Mesothelial cell of epicardium (in vitro differentiated cells): ENCODE results near the gene ETV1. TPM values are rescaled to one million over a fixed set of nuclear protein-coding genes. Genes with fewer than 3 reads are reported as not detected.
A peak's percentile ranks its signal among the peaks of the same experiment; 100 is the strongest.

Source experiments
- DNase-seq, 2 experiments: peaks; one replicate each; pipeline ENCODE4 v3.0.0; 2021; ENCODE audit warnings: low spot score in 2 of 2; ENCODE audit not compliant: unreplicated experiment in 2 of 2
- H3K27ac Mint-ChIP-seq: 2 replicates; pipeline ENCODE4 v1.8.0; 2021; ENCODE audit warnings: mixed read lengths
- H3K27me3 Mint-ChIP-seq: 2 replicates; pipeline ENCODE4 v1.8.0; 2021; ENCODE audit warnings: low read depth, mixed read lengths
- H3K36me3 Mint-ChIP-seq: 2 replicates; pipeline ENCODE4 v1.8.0; 2021; ENCODE audit warnings: mixed read lengths
- H3K4me1 Mint-ChIP-seq: 2 replicates; pipeline ENCODE4 v1.8.0; 2021; ENCODE audit warnings: mixed read lengths
- H3K4me3 Mint-ChIP-seq: 2 replicates; pipeline ENCODE4 v1.8.0; 2021; ENCODE audit warnings: mild to moderate bottlenecking, moderate library complexity, mixed read lengths
- H3K9me3 Mint-ChIP-seq: 2 replicates; pipeline ENCODE4 v1.8.0; 2021; ENCODE audit warnings: mixed read lengths
- CTCF ChIP-seq: fragments of 200-600 bp; sonication (generic); IDR thresholded peaks from one replicate; pipeline ENCODE4 v1.5.0; 2021; ENCODE audit warnings: antibody characterized with exemption; ENCODE audit not compliant: unreplicated experiment
- total RNA-seq: library from RNA; stranded (reverse); gene quantifications from 3 replicates; pipeline ENCODE4 v1.2.1, GENCODE V29; 2021

ETV1 gene
- total RNA-seq, 1 donor from 2014 or later = 23.0 TPM

- no peaks in the 10 kb centered on the region for H3K36me3 Mint-ChIP-seq
- DNase-seq = no peak
- peaks cover 39% of the 10 kb centered on the region for H3K4me1 Mint-ChIP-seq
- H3K4me3 Mint-ChIP-seq = no peak overlapping the region
- peaks cover 2% of the 10 kb centered on the region for H3K27me3 Mint-ChIP-seq
- peak overlapping the region; percentile 48 for H3K27ac Mint-ChIP-seq
- TF ChIP-seq CTCF = no peak
- no peaks in the 10 kb centered on the region for H3K9me3 Mint-ChIP-seq
These were observed 8.4 kb downstream of the ETV1 start for GRCh38 chr7:13981070-13981469.

GRCh38 chr7:13980474-13980873 lies 9.0 kb downstream of the ETV1 start:
- peak overlapping the region; percentile 7 for H3K4me3 Mint-ChIP-seq
- H3K27ac Mint-ChIP-seq = peak overlapping the region; percentile 57
- peaks cover 34% of the 10 kb centered on the region for H3K4me1 Mint-ChIP-seq
- no peaks in the 10 kb centered on the region for H3K36me3 Mint-ChIP-seq
- H3K27me3 Mint-ChIP-seq = no peaks in the 10 kb centered on the region
- no peaks in the 10 kb centered on the region for H3K9me3 Mint-ChIP-seq
- TF ChIP-seq CTCF = no peak
- no peak for DNase-seq

- Mint-ChIP-seq H3K27ac (peak overlapping the region; percentile 57), H3K9me3 (no peaks in the 10 kb centered on the region), H3K27me3 (no peaks in the 10 kb centered on the region), H3K36me3 (no peaks in the 10 kb centered on the region), H3K4me1 (peaks cover 29% of the 10 kb centered on the region), H3K4me3 (peak overlapping the region; percentile 7)
- no peak for DNase-seq
- no peak for TF ChIP-seq CTCF
These were observed 9.6 kb downstream of the ETV1 start for GRCh38 chr7:13979671-13980435.

- no peak for TF ChIP-seq CTCF
- Mint-ChIP-seq H3K27me3 (no peaks in the 10 kb centered on the region), H3K36me3 (peaks cover 9% of the 10 kb centered on the region), H3K4me3 (no peak overlapping the region), H3K4me1 (peaks cover 16% of the 10 kb centered on the region), H3K27ac (no peak overlapping the region), H3K9me3 (no peaks in the 10 kb centered on the region)
- DNase-seq = no peak
These were observed 12.9 kb downstream of the ETV1 start for GRCh38 chr7:13976594-13976993.

GRCh38 chr7:13965077-13965476 lies 24.4 kb downstream of the ETV1 start:
- TF ChIP-seq CTCF = no peak
- Mint-ChIP-seq H3K4me1 (no peaks in the 10 kb centered on the region), H3K4me3 (no peak overlapping the region), H3K9me3 (no peaks in the 10 kb centered on the region), H3K27me3 (no peaks in the 10 kb centered on the region), H3K27ac (no peak overlapping the region), H3K36me3 (peaks cover 3% of the 10 kb centered on the region)
- no peak for DNase-seq

GRCh38 chr7:13963925-13964324 lies 25.5 kb downstream of the ETV1 start:
- Mint-ChIP-seq H3K4me1 (no peaks in the 10 kb centered on the region), H3K9me3 (no peaks in the 10 kb centered on the region), H3K4me3 (no peak overlapping the region), H3K27ac (no peak overlapping the region), H3K27me3 (no peaks in the 10 kb centered on the region), H3K36me3 (no peaks in the 10 kb centered on the region)
- DNase-seq = no peak
- no peak for TF ChIP-seq CTCF
